ENCODE results near the gene KIF26B. TPM values are rescaled to one million over a fixed set of nuclear protein-coding genes. Genes with fewer than 3 reads are reported as not detected.

Gene KIF26B
- total RNA-seq, 2 donors from 2014 or later: 0.30 to 0.35 TPM

DNA sequence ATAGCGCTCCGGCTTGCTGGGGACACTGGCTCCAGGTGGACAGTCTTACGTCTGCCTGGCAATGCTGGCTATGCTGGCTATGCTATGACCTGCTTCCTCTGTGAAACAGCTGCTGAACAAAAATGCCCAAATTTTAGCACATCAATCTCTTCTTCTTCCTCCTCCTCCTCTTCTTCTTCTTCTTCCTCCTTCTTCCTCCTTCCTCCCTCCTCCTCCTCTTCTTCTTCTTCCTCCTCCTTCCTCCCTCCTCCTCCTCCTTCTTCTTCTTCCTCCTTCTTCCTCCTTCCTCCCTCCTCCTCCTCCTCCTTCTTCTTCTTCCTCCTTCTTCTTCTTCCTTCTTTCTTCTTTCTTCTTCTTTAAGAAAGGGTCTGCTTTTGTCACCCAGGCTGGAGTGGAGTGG, 401.3 kb downstream of the KIF26B start:
- no peaks in the 10 kb centered on the region for H3K9me3 ChIP-seq
- no peaks in the 10 kb centered on the region for H3K4me1 ChIP-seq

DNA sequence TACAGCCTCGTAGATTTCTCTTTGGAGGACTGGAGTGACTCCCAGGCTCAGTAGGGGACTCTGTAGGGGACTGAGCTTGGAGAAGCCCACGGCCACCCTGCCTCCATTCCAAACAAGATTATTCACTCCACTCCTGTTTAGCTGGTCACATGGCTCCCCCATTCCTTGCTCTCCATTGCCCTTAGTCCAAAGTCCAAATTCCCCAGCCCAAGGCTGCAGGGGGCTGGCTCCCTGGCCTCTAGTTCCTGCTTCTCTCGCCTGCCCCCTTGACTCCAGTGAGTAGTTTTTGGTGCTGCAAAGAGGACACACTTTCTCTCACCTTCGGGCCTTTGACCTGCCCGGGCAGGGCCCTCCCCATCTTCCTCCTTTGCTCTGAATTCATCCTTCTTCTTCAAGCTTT, 403.3 kb downstream of the KIF26B start:
- H3K4me1 ChIP-seq: no peaks in the 10 kb centered on the region
- intact Hi-C loops (cut with DNase I): no loop called here
- no peaks in the 10 kb centered on the region for H3K36me3 ChIP-seq
- no peak for DNase-seq
- no peak overlapping the region for H3K4me3 ChIP-seq
- no peaks in the 10 kb centered on the region for H3K9me3 ChIP-seq
- TF ChIP-seq, protein P1, sequence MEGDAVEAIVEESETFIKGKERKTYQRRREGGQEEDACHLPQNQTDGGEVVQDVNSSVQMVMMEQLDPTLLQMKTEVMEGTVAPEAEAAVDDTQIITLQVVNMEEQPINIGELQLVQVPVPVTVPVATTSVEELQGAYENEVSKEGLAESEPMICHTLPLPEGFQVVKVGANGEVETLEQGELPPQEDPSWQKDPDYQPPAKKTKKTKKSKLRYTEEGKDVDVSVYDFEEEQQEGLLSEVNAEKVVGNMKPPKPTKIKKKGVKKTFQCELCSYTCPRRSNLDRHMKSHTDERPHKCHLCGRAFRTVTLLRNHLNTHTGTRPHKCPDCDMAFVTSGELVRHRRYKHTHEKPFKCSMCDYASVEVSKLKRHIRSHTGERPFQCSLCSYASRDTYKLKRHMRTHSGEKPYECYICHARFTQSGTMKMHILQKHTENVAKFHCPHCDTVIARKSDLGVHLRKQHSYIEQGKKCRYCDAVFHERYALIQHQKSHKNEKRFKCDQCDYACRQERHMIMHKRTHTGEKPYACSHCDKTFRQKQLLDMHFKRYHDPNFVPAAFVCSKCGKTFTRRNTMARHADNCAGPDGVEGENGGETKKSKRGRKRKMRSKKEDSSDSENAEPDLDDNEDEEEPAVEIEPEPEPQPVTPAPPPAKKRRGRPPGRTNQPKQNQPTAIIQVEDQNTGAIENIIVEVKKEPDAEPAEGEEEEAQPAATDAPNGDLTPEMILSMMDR (IDR thresholded peaks at IDR 0.05): no peak
- H3K9ac ChIP-seq (ENCODE audit: low read depth in 2 of 2, low read length in 2 of 2): no peak overlapping the region
- H3K27ac ChIP-seq: no peak overlapping the region
- no peaks in the 10 kb centered on the region for H3K27me3 ChIP-seq

More for the DNA sequence above, 401.3 kb downstream of the KIF26B start:
- TF ChIP-seq, protein P1 (IDR thresholded peaks at IDR 0.05): no peak
- Histone ChIP-seq H3K9ac (ENCODE audit: low read depth in 2 of 2, low read length in 2 of 2) (no peak overlapping the region), H3K27ac (no peak overlapping the region), H3K27me3 (no peaks in the 10 kb centered on the region), H3K36me3 (no peaks in the 10 kb centered on the region), H3K4me3 (no peak overlapping the region)
- no peak for DNase-seq
- intact Hi-C loops (cut with DNase I): no loop called here

DNA sequence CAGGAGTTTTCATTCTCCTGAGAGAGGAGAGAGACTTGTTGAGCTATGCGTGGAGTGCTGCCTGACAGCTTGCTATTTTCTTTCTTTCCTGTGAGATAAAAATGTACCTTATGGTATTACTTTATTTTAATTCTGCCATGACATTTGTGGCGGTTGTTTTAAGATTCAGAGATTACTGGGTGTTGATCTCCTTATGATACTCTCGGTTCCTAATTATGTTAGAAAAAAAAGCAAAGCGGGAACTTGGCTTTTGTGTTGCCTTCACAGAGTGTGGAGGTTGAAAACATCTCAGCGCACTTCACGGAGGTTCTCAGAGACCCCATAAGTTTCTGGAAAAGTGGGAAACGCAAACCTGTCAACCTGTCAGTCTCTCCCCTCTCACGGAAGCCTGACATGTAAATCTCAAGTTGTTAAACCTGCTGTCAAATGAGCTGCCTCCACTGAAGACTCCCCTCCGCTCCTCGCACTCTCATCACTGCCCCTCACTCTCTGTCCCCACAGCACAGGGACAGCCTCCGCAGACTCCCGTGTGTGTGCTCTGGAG, 405.6 kb downstream of the KIF26B start:
- no peak for DNase-seq
- Histone ChIP-seq H3K27me3 (no peaks in the 10 kb centered on the region), H3K27ac (no peak overlapping the region), H3K9ac (ENCODE audit: low read depth in 2 of 2, low read length in 2 of 2) (no peak overlapping the region), H3K36me3 (no peaks in the 10 kb centered on the region), H3K4me3 (no peak overlapping the region), H3K4me1 (no peaks in the 10 kb centered on the region), H3K9me3 (no peaks in the 10 kb centered on the region)
- intact Hi-C loops (cut with DNase I): no loop called here
- TF ChIP-seq, protein P1 (IDR thresholded peaks at IDR 0.05): no peak

DNA sequence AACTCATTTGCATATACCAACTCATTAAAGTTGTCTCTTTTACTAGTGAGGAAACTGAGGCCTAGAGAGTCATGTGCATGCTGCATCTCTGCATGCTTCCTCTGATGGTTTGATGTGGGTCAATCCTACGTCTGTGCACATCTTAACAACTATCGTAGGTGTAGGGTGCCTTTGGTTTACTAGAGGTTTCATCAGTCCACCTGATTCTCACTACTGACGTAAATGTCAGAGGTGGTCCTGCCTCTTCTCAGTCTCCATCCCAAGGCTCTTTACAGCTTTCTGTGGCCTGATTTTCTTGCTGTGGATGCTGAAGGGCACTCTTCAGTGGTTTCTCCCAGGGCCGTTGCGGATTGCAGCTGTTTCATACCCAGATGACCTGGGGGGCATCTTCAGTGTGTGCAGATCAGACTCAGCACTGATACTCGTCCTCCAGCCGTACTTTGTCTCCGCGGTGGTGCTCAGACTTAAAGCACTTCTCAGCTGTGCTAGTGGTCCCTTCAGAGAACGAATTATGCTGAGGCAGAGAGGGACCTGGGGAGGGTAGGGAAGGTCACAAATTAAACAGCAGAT, 407.0 kb downstream of the KIF26B start:
- no peak overlapping the region for H3K4me3 ChIP-seq
- no peaks in the 10 kb centered on the region for H3K4me1 ChIP-seq
- H3K36me3 ChIP-seq: no peaks in the 10 kb centered on the region
- H3K27me3 ChIP-seq: no peaks in the 10 kb centered on the region
- H3K9ac ChIP-seq (ENCODE audit: low read depth in 2 of 2, low read length in 2 of 2): no peak overlapping the region
- H3K9me3 ChIP-seq: no peaks in the 10 kb centered on the region
- no peak for DNase-seq
- no peak overlapping the region for H3K27ac ChIP-seq
- intact Hi-C loops (cut with DNase I): no loop called here
- TF ChIP-seq, protein P1 (IDR thresholded peaks at IDR 0.05): no peak

DNA sequence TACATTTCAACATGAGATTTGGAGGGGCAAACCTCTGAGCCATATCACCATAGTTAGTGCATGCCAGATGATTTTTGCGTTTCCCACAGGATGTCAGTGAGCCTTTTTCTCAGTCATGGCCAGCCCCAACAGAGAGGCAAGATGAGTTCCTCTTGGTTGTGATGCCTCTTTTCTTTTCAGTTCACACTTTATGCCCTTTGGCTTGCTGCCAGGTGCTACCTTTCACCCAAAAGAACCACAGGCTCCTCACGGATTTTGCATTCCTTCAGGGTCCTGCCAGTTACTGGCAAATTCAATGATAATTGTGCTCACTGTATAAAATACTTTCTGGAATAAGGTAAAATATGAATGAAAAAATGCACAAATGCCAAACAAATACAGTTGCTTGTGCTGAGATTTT, 411.3 kb downstream of the KIF26B start:
- no peak overlapping the region for H3K9ac ChIP-seq (ENCODE audit: low read depth in 2 of 2, low read length in 2 of 2)
- H3K9me3 ChIP-seq: no peaks in the 10 kb centered on the region
- H3K27me3 ChIP-seq: no peaks in the 10 kb centered on the region
- no peak for DNase-seq
- intact Hi-C loops (cut with DNase I): no loop called here
- TF ChIP-seq, protein P1 (IDR thresholded peaks at IDR 0.05): no peak
- no peaks in the 10 kb centered on the region for H3K36me3 ChIP-seq
- no peak overlapping the region for H3K4me3 ChIP-seq
- no peak overlapping the region for H3K27ac ChIP-seq
- no peaks in the 10 kb centered on the region for H3K4me1 ChIP-seq
